Calu3 (cell line): Measurements from ENCODE around the gene RAD51B. TPM values are rescaled to one million over a fixed set of nuclear protein-coding genes. Genes with fewer than 3 reads are reported as not detected.

Experiments
- BruUV-seq: library from RNA; stranded (reverse); fragments of 400-500 nt; replicated peaks from 2 replicates; lab custom pipeline; 2021; lab: Mats Ljungman, UMichigan
- CTCF ChIA-PET: fragments of 300-600 bp; sonication (Branson Sonifier 250); formaldehyde crosslinking; loops from one replicate; lab custom pipeline; 2022; ENCODE audit warnings: antibody characterized with exemption; lab: Charles Lee
- DNase-seq: peaks from one replicate; pipeline ENCODE4 v3.0.0; 2022
- H3K27ac Mint-ChIP-seq: one replicate; pipeline ENCODE4 v1.8.0; 2022; ENCODE audit warnings: mixed read lengths; ENCODE audit not compliant: unreplicated experiment
- H3K27me3 Mint-ChIP-seq: one replicate; pipeline ENCODE4 v1.8.0; 2022; ENCODE audit warnings: mixed read lengths; ENCODE audit not compliant: unreplicated experiment
- H3K36me3 Mint-ChIP-seq: one replicate; pipeline ENCODE4 v1.8.0; 2022; ENCODE audit warnings: mild to moderate bottlenecking, moderate library complexity, mixed read lengths; ENCODE audit not compliant: insufficient read depth, unreplicated experiment
- H3K4me1 Mint-ChIP-seq: one replicate; pipeline ENCODE4 v1.8.0; 2022; ENCODE audit warnings: mild to moderate bottlenecking, low read depth, mixed read lengths; ENCODE audit not compliant: unreplicated experiment
- H3K4me3 Mint-ChIP-seq: one replicate; pipeline ENCODE4 v1.8.0; 2022; ENCODE audit warnings: mild to moderate bottlenecking, low read depth, moderate library complexity, mixed read lengths; ENCODE audit not compliant: unreplicated experiment
- H3K9me3 Mint-ChIP-seq: one replicate; pipeline ENCODE4 v1.8.0; 2022; ENCODE audit warnings: low read depth, mixed read lengths; ENCODE audit not compliant: unreplicated experiment
- intact Hi-C: fragments of 100-400 bp; cut with micrococcal nuclease; formaldehyde crosslinking; loops from one replicate; pipeline ENCODE4 v1.10.0; 2022; ENCODE audit not compliant: unreplicated experiment
- total RNA-seq: library from RNA; stranded (reverse); gene quantifications from 2 replicates; pipeline ENCODE4 v1.2.3, GENCODE V29; 2022
- TF ChIP-seq, protein P1 (sequence below): fragments of 200-600 bp; IDR thresholded peaks from one replicate; pipeline ENCODE4 v1.8.0; 2022; ENCODE audit warnings: antibody characterized with exemption; ENCODE audit not compliant: unreplicated experiment

The RAD51B gene
- total RNA-seq, 1 experiment from 2014 or later, result 24.7 TPM

DNA sequence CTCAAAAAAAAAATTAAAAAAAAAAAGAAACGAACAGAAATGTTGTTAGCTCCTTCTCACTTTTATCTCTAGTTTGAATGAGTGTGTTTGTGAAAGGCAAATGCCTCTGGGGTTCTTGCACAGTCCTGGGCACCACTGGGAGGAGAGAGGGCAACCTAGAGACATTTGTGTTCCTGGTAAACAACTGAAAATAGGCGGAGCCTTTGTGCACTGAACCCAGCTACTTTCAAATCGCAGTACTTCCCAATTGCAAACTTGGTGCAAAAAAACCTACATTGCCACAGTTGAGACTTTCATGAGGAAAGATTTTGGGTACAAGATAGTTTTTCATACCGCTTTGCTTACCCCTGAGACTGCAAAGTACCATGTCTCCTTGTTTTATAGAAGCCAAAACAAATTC is 543.3 kb downstream of the RAD51B start:
- no peaks in the 10 kb centered on the region for H3K36me3 Mint-ChIP-seq
- H3K4me1 Mint-ChIP-seq, result peaks cover 32% of the 10 kb centered on the region
- no peaks in the 10 kb centered on the region for H3K9me3 Mint-ChIP-seq
- CTCF ChIA-PET, result no interaction called here
- DNase-seq, result no peak
- TF ChIP-seq, protein P1, sequence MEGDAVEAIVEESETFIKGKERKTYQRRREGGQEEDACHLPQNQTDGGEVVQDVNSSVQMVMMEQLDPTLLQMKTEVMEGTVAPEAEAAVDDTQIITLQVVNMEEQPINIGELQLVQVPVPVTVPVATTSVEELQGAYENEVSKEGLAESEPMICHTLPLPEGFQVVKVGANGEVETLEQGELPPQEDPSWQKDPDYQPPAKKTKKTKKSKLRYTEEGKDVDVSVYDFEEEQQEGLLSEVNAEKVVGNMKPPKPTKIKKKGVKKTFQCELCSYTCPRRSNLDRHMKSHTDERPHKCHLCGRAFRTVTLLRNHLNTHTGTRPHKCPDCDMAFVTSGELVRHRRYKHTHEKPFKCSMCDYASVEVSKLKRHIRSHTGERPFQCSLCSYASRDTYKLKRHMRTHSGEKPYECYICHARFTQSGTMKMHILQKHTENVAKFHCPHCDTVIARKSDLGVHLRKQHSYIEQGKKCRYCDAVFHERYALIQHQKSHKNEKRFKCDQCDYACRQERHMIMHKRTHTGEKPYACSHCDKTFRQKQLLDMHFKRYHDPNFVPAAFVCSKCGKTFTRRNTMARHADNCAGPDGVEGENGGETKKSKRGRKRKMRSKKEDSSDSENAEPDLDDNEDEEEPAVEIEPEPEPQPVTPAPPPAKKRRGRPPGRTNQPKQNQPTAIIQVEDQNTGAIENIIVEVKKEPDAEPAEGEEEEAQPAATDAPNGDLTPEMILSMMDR, result no peak
- intact Hi-C loops, result loop anchor here (5.0 kb wide), 1 partner anchor 421 kb away; no protein-coding TSS in a partner anchor
- no peaks in the 10 kb centered on the region for H3K27me3 Mint-ChIP-seq
- H3K27ac Mint-ChIP-seq, result no peak overlapping the region
- no peak overlapping the region for H3K4me3 Mint-ChIP-seq
- BruUV-seq, result no TSS peak

DNA sequence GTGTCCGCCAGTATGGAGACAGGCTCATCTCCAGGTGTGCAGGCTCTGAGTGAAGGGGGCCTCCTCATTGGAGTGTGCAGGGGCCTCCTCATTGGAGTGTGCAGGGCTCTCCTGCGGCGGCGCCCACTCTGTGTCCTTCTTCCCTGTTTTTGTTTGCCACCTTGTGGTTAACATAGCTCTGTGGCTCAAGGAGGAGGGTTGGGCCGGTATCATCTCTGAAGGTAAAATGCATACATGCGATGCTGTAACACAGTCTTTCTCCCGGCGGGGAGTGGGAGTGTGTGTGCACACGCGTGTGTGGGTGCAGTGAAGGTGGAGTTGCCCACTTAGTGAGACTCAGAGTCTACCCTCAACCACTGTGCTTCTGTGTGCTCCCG is 543.9 kb downstream of the RAD51B start:
- peaks cover 32% of the 10 kb centered on the region for H3K4me1 Mint-ChIP-seq
- no TSS peak for BruUV-seq
- H3K36me3 Mint-ChIP-seq, result no peaks in the 10 kb centered on the region
- TF ChIP-seq, protein P1, result no peak
- H3K27me3 Mint-ChIP-seq, result no peaks in the 10 kb centered on the region
- intact Hi-C loops, result loop anchor here (5.0 kb wide), 1 partner anchor 421 kb away; no protein-coding TSS in a partner anchor
- DNase-seq, result no peak
- CTCF ChIA-PET, result no interaction called here
- no peaks in the 10 kb centered on the region for H3K9me3 Mint-ChIP-seq
- H3K4me3 Mint-ChIP-seq, result no peak overlapping the region
- no peak overlapping the region for H3K27ac Mint-ChIP-seq

DNA sequence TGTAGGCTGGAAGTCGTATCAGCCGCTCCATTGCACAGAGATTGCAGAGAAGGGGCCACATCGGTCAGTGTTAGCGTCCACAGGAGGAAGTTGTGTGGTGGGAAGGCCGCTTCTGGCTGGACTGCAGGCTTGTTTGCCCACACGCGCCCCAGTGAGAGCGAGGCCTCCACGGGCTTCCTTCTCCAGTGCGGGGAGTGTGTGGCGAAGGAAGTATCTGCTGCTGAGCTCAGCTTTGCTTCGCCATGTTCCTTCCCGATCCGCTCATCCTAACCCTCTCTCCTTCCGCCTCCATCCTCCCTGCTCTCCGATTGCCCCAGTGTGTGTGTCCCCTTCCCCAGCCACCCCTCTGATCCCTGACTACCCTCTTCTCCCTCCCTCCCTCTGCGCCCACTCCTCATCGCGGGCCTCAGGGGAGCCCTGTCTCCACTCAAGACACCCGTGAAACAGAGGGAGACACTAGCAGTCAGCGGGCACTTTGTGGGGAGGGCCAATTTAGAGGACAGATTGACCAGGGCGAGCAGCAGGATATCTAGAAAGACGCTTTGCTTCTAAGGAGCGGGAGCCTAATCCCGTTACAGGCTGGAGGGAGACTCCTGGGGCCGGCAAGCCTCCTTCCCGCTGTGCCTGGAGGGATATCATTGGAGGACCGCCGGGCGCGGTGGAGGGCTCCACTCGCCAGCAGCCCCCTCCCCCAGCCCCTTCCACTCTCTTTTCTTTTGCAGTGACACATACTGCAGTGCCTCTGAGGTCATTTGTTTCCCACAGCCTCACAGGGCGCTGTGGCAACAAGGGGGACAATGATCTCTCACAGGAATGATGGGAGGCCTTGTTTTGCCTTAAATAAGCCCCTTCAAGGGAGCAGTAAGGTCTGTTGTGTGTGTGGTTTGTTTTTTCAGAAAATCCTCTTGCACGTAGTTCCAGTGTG is 544.5 kb downstream of the RAD51B start:
- TF ChIP-seq, protein P1, result no peak
- H3K27ac Mint-ChIP-seq, result peak overlapping the region; percentile 86
- H3K36me3 Mint-ChIP-seq, result no peaks in the 10 kb centered on the region
- CTCF ChIA-PET, result interaction anchor here (1.3 kb wide), 1 partner anchor 13 kb away, joined by 5 read pairs; no protein-coding TSS in a partner anchor
- intact Hi-C loops, result loop anchor here (5.0 kb wide), 1 partner anchor 422 kb away; no protein-coding TSS in a partner anchor
- no TSS peak for BruUV-seq
- no peaks in the 10 kb centered on the region for H3K27me3 Mint-ChIP-seq
- peaks cover 32% of the 10 kb centered on the region for H3K4me1 Mint-ChIP-seq
- peak; percentile 29 for DNase-seq
- peak overlapping the region; percentile 34 for H3K4me3 Mint-ChIP-seq
- H3K9me3 Mint-ChIP-seq, result no peaks in the 10 kb centered on the region

DNA sequence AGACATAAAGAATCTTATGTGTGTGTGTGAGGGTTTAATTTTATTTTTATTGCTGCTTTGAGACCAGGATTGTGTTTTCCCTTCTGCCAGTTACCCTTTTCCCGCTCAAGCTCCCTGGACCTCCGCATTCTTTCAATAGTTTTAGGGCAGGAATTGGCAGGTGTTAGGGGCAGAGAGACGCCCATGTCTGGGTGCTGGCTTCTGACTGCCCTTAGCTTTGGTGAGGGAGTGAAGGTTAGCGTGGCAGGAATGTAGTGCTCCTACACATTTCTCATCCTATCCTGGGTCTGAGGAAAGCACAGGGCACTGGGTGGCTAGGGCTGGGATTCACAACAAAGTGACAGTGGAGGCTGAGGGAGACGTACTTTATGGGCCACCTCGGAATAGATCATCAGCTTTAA is 545.2 kb downstream of the RAD51B start:
- BruUV-seq, result no TSS peak
- Mint-ChIP-seq H3K36me3 (no peaks in the 10 kb centered on the region), H3K27me3 (no peaks in the 10 kb centered on the region), H3K27ac (peak overlapping the region; percentile 86), H3K9me3 (no peaks in the 10 kb centered on the region), H3K4me1 (peaks cover 25% of the 10 kb centered on the region), H3K4me3 (peak overlapping the region; percentile 34)
- intact Hi-C loops, result loop anchor here (5.0 kb wide), 3 partner anchors 57 to 422 kb away; no protein-coding TSS in a partner anchor
- TF ChIP-seq, protein P1, result no peak
- DNase-seq, result peak; percentile 42
- CTCF ChIA-PET, result interaction anchor here (1.3 to 1.5 kb wide), 2 partner anchors 12 to 58 kb away, joined by 5 read pairs; no protein-coding TSS in a partner anchor
